Adrenal gland (tissue), 5 donors: ENCODE data around the gene SLC29A3.

Source experiments
- CTCF ChIP-seq, 6 experiments: fragments of 450-650 bp in 4 of 6; fragments of 200-600 bp in 2 of 6; sonication (generic) in 1 of 6; IDR thresholded peaks; 1 replicate in 5 of 6; 2 replicates in 1 of 6; pipeline versions ENCODE4 v1.5.1 to v1.8.0; 2016 to 2021; ENCODE audit warnings: antibody characterized with exemption in 6 of 6, mild to moderate bottlenecking in 2 of 6, moderate library complexity in 1 of 6
- POLR2A ChIP-seq, 2 donors: fragments of 450-650 bp; IDR thresholded peaks; one replicate each; pipeline ENCODE4 v1.6.1; 2017; ENCODE audit warnings: antibody characterized with exemption in 2 of 2, mild to moderate bottlenecking in 2 of 2, moderate library complexity in 1 of 2
- donor health status: DM: no; HTN: no; CAD: no.

- TF ChIP-seq CTCF (IDR thresholded peaks at IDR 0.05) (no peak), POLR2A (IDR thresholded peaks at IDR 0.05) (no peak)
These were observed 6.0 kb upstream of the SLC29A3 start for GRCh38 chr10:71312811-71313789.
